Large intestine (tissue), 3 donors: Measurements from ENCODE around the gene ANLN. TPM values are rescaled to one million over a fixed set of nuclear protein-coding genes. Genes with fewer than 3 reads are reported as not detected.
A peak's percentile ranks its signal among the peaks of the same experiment; 100 is the strongest.
"Not testable (repeated sequence)": the region's sequence is repeated elsewhere in the genome, so short reads cannot be mapped to it uniquely, and the experiment has no call there.

Experiments
- DNase-seq, 2 donors: peaks; one replicate each; pipeline versions ENCODE4 v3.0.0 to v3.0.0-alpha.2; 2013
- H3K27ac ChIP-seq: one replicate; pipeline ENCODE4 v1.5.1; 2013; ENCODE audit warnings: low read length
- H3K27me3 ChIP-seq: 2 replicates; pipeline ENCODE4 v1.6.1; 2013; ENCODE audit warnings: low read length; ENCODE audit not compliant: control insufficient read depth, insufficient read depth
- H3K36me3 ChIP-seq: 2 replicates; pipeline ENCODE4 v1.6.1; 2013; ENCODE audit warnings: low read length; ENCODE audit not compliant: control insufficient read depth, insufficient read depth
- H3K4me1 ChIP-seq: one replicate; pipeline ENCODE4 v1.6.1; 2013; ENCODE audit warnings: low read length; ENCODE audit not compliant: control insufficient read depth, insufficient read depth
- H3K4me3 ChIP-seq: one replicate; pipeline ENCODE4 v1.5.1; 2013; ENCODE audit warnings: low read length
- H3K9me3 ChIP-seq: one replicate; pipeline ENCODE4 v1.6.1; 2013; ENCODE audit warnings: mild to moderate bottlenecking, low read depth, low read length, moderate library complexity; ENCODE audit not compliant: control insufficient read depth
- WGBS: methylation state at CpG from one replicate; pipeline ENCODE4 v1.1.5; 2013; ENCODE audit warnings: low lambda C conversion rate; ENCODE audit not compliant: insufficient coverage; 5-methylcytosine and 5-hydroxymethylcytosine counted together
- polyA plus RNA-seq: library from polyadenylated mRNA; unstranded; fragments of 120-200 nt; gene quantifications from one replicate; pipeline ENCODE4 v1.2.1, GENCODE V29; 2013

ANLN gene
- polyA plus RNA-seq, 1 donor = 19.4 TPM

DNA sequence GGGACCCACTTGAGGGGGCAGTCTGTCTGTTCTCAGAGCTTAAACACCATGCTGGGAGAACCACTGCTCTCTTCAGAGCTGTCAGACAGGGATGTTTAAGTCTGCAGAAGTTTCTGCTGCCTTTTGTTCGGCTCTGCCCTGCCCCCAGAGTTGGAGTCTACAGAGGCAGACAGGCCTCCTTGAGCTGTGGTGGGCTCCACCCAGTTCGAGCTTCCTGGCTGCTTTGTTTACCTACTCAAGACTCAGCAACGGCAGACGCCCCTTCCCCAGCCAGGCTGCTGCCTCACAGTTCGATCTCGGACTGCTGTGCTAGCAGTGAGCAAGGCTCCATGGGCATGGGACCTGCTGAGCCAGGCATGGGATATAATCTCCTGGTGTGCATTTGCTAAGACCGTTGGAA is 11.1 kb upstream of the ANLN start:
- not testable (repeated sequence) for H3K4me3 ChIP-seq, H3K4me1 ChIP-seq, H3K27me3 ChIP-seq, H3K27ac ChIP-seq, H3K9me3 ChIP-seq, H3K36me3 ChIP-seq, DNase-seq
- WGBS = no CpG with 5 or more reads among the region's 7 CpGs

DNA sequence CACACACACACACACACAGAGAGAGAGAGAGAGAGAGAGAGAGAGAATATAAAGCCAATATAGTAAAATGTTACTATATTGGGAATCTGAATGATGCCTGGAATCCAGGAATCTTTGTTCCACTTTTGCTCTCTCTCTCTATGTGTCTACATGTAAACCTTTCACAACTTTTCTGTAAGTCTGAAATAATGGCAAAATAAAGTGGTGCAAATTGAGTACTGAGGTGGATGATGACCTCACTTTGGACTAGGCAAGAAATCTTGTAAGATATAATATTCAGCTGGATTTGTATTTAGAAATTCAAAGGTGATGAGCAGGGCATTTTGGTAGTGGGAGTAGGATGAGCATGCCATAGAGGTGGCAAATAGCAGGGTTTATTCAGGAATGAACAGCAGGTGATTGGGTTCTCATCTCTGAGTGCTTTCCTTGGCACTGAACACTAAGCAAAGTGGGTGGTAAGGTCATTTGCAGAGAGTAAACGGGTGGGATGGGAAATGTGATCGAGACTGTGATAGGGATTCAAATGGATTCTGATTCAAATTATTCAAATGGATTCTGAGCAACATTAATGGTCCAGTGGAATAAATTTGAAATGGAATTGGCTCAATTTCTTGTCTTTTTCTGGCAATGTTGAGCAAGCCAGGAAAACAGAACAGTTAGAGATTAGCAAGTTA is 9.7 kb upstream of the ANLN start:
- Histone ChIP-seq H3K27me3 (no peaks in the 10 kb centered on the region), H3K36me3 (no peaks in the 10 kb centered on the region), H3K4me3 (no peak overlapping the region), H3K9me3 (no peaks in the 10 kb centered on the region), H3K4me1 (no peaks in the 10 kb centered on the region), H3K27ac (no peak overlapping the region)
- no CpG with 5 or more reads among the region's 2 CpGs for WGBS
- no peak for DNase-seq

- Histone ChIP-seq H3K4me3 (no peak overlapping the region), H3K36me3 (no peaks in the 10 kb centered on the region), H3K27me3 (no peaks in the 10 kb centered on the region), H3K4me1 (no peaks in the 10 kb centered on the region), H3K27ac (no peak overlapping the region), H3K9me3 (no peaks in the 10 kb centered on the region)
- WGBS = no CpG with 5 or more reads among the region's 2 CpGs
- no peak for DNase-seq
Measured at GRCh38 chr7:36381056-36381455, 8.6 kb upstream of the ANLN start.

GRCh38 chr7:36383284-36383683 is 6.4 kb upstream of the ANLN start:
- H3K27ac ChIP-seq, DNase-seq, H3K4me3 ChIP-seq, H3K9me3 ChIP-seq, H3K27me3 ChIP-seq, H3K4me1 ChIP-seq, H3K36me3 ChIP-seq: not testable (repeated sequence)
- WGBS = no CpG with 5 or more reads among the region's 3 CpGs

DNA sequence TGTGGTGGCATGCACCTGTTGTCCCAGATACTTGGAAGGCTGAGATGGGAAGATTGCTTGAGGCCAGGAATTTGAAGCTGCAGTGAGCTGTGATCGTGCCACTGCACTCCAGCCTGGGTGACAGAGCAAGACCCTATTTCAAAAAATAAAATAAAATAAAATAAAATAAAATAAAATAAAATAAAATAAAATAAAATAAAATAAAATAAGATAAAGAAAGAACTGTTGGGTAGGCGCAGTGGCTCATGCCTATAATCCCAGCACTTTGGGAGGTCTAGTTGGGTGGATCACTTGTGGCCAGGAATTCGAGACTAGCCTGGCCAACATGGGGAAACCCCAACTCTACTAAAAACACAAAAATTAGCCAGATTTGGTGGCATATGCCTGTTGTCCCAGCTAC is 4.0 kb upstream of the ANLN start:
- DNase-seq, H3K27me3 ChIP-seq, H3K9me3 ChIP-seq, H3K4me3 ChIP-seq, H3K27ac ChIP-seq, H3K36me3 ChIP-seq, H3K4me1 ChIP-seq: not testable (repeated sequence)
- 93% methylated on average over 2 of the region's 3 CpGs for WGBS

DNA sequence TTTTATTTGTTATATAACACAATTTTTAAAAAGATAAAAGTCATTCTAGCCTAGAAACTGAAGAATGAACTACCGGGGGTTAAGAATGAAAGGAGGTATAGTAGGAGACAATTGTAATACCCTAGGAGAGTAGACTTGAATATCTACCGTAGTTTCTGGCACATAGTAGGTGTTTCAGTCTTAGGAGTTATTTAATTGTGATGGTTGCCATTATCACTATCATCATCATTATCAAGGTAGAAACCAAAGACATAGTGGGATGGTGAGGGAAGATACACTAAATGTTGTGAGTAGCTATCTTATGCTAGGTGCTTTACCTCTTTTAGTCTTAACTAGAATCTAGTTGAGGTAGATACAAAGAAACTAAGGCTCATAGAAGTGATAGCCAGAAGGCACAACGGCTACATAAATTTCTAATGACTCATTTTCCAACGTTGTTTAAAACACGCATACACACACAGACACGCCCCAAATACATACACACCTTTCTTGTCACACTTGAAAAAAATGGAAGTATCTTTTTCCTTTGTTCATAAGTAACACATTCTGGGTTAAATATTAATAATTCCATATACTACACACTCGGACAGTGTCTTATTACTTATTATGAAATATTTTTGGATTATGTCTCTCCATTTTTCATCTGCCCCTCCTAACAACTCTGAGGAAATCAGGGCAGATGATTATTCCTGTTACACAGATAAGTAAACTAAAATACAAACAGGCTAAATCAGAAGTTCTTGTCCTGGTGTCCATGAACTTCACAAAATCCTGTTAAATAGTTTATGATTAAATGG is 2.0 kb upstream of the ANLN start:
- H3K27me3 ChIP-seq = no peaks in the 10 kb centered on the region
- H3K4me3 ChIP-seq = no peak overlapping the region
- H3K27ac ChIP-seq = no peak overlapping the region
- DNase-seq = peak; percentile 19 to 73
- H3K9me3 ChIP-seq = no peaks in the 10 kb centered on the region
- no peaks in the 10 kb centered on the region for H3K36me3 ChIP-seq
- WGBS = 72% methylated on average over 3 of the region's 7 CpGs
- peaks cover 6% of the 10 kb centered on the region for H3K4me1 ChIP-seq

DNA sequence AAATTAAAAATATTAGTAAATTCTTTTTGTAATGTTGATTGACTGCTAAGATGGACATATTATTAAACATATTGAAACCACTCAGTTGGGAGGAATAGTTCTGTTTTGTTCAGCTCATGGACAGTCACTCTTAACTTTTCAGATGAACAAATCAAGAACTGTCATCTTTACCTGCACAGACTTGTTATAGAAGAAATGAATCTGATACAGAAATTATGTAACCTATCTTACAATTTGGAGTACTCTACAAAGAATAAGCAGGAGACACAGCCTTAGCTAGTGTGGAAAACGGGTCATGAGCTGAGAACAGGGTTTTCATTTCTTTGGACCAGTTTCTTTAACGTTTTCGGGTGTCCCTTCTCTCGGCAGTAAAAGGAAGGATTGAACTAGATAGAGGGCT is 1.2 kb upstream of the ANLN start:
- Histone ChIP-seq H3K36me3 (no peaks in the 10 kb centered on the region), H3K9me3 (no peaks in the 10 kb centered on the region), H3K27me3 (no peaks in the 10 kb centered on the region), H3K27ac (no peak overlapping the region), H3K4me3 (no peak overlapping the region), H3K4me1 (peaks cover 6% of the 10 kb centered on the region)
- 100% methylated on average over 1 of the region's 4 CpGs for WGBS
- DNase-seq = peak in 1 of 2 donors; percentile 6

- WGBS = 0% methylated on average over 1 of the region's 26 CpGs
- DNase-seq = peak; percentile 74 to 86
Measured at GRCh38 chr7:36390199-36391090, 783 bp downstream of the ANLN start.

GRCh38 chr7:36391436-36392198 is 2.0 kb downstream of the ANLN start:
- no peaks in the 10 kb centered on the region for H3K9me3 ChIP-seq
- peaks cover 8% of the 10 kb centered on the region for H3K4me1 ChIP-seq
- peak in 1 of 2 donors; percentile 43 for DNase-seq
- H3K4me3 ChIP-seq = peak overlapping the region; percentile 13
- H3K36me3 ChIP-seq = peaks cover under 1% of the 10 kb centered on the region
- H3K27ac ChIP-seq = no peak overlapping the region
- 50% methylated on average over 2 of the region's 10 CpGs for WGBS
- H3K27me3 ChIP-seq = no peaks in the 10 kb centered on the region

More at GRCh38 chr7:36390199-36391090, 783 bp downstream of the ANLN start:
- H3K4me1 ChIP-seq = peaks cover 8% of the 10 kb centered on the region
- H3K27me3 ChIP-seq = no peaks in the 10 kb centered on the region
- H3K9me3 ChIP-seq = no peaks in the 10 kb centered on the region
- peak overlapping the region; percentile 85 for H3K4me3 ChIP-seq
- no peaks in the 10 kb centered on the region for H3K36me3 ChIP-seq
- H3K27ac ChIP-seq = peak overlapping the region; percentile 76

GRCh38 chr7:36393826-36394225 is 4.2 kb downstream of the ANLN start:
- Histone ChIP-seq H3K9me3 (no peaks in the 10 kb centered on the region), H3K27ac (no peak overlapping the region), H3K27me3 (no peaks in the 10 kb centered on the region), H3K4me3 (no peak overlapping the region), H3K4me1 (peaks cover 8% of the 10 kb centered on the region), H3K36me3 (peaks cover 3% of the 10 kb centered on the region)
- WGBS = no CpG with 5 or more reads among the region's 1 CpG
- DNase-seq = no peak
